Measurements from ENCODE around the gene INTS4.
"Not testable (repeated sequence)": the region's sequence is repeated elsewhere in the genome, so short reads cannot be mapped to it uniquely, and the experiment has no call there.

Gene INTS4, protein sequence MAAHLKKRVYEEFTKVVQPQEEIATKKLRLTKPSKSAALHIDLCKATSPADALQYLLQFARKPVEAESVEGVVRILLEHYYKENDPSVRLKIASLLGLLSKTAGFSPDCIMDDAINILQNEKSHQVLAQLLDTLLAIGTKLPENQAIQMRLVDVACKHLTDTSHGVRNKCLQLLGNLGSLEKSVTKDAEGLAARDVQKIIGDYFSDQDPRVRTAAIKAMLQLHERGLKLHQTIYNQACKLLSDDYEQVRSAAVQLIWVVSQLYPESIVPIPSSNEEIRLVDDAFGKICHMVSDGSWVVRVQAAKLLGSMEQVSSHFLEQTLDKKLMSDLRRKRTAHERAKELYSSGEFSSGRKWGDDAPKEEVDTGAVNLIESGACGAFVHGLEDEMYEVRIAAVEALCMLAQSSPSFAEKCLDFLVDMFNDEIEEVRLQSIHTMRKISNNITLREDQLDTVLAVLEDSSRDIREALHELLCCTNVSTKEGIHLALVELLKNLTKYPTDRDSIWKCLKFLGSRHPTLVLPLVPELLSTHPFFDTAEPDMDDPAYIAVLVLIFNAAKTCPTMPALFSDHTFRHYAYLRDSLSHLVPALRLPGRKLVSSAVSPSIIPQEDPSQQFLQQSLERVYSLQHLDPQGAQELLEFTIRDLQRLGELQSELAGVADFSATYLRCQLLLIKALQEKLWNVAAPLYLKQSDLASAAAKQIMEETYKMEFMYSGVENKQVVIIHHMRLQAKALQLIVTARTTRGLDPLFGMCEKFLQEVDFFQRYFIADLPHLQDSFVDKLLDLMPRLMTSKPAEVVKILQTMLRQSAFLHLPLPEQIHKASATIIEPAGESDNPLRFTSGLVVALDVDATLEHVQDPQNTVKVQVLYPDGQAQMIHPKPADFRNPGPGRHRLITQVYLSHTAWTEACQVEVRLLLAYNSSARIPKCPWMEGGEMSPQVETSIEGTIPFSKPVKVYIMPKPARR

GRCh38 chr11:77994434-77995362 lies at the start of gene INTS4:
INTS4 (minus strand) TSS chr11:77994668; CDS start chr11:77994643, 25 bp downstream.
- DNase-seq = peak; percentile 100

GRCh38 chr11:78041843-78042440 lies 47.5 kb upstream of the INTS4 start:
- no peak for DNase-seq

DNA sequence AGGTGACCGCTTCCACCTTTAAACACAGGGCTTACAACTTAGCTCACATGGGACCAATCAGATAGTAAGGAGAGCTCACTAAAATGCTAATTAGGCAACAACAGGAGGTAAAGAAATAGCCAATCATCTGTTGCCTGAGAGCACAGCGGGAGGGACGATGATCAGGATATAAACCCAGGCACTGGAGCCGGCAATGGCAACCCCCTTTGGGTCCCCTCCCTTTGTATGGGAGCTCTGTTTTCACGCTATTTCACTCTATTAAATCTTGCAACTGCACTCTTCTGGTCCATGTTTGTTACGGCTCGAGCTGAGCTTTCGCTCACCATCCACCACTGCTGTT lies 46.9 kb upstream of the INTS4 start:
- not testable (repeated sequence) for DNase-seq

DNA sequence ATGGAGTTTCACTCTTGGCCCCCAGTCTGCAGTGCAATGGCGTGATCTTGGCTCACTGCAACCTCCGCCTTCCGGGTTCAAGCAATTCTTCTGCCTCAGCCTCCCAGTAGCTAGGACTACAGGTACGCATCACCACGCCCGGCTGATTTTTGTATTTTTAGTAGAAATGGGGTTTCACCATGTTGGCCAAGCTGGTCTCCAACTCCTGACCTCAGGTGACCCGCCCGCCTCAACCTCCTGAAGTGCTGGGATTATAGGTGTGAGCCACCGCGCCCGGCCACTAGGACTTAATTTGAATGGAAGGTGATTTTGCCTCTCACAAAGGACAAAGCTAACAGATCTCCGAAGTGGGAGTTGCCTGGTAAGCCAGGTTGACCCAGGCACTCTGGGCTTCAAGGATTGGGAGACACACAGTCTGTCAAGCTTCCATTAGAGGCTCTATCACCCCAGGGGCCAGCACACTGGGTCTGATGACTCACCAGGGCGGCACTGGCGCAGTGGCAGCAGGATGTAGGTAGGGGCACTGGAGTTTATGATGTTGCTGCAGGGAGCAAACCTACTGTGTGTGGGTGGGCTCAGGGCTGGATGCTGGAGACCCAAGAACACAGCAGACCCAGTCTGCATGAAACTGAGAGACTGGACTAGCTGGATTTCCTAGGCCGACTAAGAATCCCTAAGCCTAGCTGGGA lies 46.4 kb upstream of the INTS4 start:
- peak; percentile 60 for DNase-seq

DNA sequence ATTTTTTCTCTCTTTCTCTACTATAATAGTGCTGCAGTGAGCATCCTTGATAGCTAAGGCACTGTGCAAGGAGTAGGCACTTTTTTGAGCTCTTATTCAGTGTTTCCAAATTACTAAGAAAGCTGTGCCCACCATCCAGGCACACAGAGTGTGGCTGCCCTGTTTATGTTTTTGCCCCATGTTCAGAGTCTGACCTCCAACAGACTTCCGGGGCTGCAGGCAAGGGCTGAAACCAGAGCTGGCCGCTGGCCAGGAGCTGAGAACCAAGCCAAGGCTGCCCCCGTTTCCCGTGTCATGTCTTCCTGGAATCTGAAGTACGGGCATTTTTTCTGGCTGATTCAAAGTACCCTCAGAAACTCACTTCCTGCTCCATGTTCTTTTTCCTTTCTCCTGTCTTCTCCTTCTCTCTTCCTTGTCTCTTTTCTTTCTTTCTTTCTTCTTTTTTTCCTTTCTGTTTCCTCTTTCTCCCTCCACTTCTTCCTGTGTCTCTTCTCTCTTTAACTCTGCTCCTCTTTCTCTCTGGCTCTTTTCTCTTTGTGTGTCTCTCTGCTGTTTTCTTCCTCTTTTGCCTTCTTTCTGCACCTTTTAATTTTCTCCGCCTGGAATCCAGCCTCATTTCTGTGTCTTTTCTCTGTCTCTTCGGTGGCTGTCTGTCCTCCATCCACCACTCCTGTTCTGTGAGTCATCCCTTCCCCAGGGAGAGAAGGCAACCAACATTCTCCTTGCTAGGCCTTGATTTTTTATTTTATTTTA lies 45.6 kb upstream of the INTS4 start:
- peak; percentile 95 for DNase-seq

DNA sequence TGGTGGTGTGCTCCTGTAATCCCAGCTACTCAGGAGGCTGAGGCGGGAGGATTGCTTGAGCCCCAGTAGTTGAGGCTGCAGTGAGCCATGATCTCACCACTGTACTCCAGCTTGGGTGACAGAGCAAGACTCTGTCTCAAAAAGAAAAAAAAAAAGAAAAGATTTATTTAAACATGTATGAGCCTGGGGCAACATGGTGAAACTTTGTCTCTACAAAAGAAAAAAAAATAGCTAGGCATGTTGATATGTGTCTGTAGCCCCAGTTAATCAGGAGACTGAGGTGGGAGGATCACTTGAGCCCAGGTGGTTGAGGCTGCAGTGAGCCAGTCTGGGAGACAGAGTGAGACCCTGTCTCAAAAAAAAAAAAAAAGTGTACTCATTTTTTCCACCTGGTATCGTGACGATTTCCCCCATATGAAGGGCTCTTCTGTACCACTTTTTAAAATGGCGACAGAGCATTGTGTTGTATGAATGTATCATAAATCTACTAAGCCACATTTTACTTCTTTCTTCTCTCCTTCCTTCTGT lies 45.0 kb upstream of the INTS4 start:
- DNase-seq = no peak

- peak; percentile 59 for DNase-seq
Observed at GRCh38 chr11:78038697-78039313, 44.3 kb upstream of the INTS4 start.

DNA sequence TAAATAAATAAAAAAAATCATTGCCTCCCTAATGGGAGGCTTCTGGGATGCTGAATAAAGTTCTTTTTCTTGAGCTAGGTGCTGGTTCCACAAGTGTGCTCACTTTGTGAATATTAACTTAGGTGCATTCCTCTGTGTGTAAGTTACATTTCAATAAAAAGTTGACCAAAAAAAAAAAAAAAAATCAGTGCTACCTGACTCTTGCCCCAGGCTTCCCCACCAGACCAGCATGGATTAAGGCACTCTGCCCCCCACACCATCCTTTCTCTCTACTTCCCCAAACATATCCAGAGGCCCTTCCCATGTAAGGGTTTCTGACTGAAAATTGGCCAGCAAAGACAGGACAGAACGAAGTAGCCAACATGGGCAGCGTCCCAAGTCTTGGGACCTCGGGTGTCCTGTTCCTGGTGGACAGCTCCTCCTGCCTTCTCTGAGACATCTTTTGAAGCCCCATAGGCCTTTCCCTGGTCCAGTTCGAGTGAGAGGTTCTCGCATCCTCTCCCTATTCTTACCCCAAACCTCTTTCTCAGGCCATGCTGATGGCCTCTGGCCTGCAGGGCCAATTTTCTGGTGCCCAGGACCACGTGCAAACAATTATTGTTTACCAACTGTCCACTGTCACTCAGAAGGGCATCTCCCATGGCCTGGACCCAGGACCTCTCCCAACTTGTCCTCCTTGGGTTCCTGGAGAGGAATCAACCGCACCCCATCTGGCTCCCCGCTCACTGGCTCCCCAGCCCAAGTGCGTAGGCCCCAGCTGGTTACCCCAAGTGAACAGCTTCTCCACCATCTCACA lies 43.6 kb upstream of the INTS4 start:
- no peak for DNase-seq

DNA sequence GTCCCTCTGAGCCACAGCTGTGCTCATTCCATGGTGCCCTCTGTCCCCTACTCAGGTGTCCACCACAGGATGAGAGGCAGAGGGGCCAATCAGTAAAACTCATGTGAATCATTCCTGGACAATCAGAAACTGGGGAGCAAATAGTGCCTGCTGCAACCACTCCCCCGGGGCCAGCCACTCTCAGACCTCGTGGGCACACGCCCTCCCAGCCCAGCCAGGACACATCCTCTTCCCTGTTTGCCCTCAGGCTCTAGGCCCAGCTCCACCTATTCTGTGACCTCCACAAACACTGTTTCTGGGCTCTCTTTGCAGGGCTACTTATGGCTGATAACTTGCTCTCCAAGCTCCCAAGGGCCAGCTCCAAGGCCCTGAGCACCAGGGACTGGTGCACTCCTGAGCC lies 42.6 kb upstream of the INTS4 start:
- DNase-seq = peak; percentile 37

DNA sequence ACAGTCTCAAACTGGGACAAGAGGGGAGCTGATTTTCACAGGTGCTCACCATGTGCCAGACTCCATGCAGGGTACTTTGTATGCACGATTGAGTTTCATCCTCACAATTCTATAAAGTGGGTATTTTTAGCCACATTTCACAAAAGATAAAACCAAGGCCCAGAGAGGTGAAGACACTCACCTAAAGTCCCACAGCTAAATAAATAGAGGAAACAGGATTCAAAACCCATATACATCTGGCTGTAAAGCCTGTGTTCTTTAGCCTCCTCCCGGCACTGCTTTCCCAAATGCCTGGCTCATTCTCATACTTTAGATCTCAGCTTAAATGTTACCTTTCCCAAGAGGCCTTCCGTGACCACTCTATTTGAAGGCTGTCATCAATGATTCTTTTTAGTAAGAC lies 41.8 kb upstream of the INTS4 start:
- no peak for DNase-seq

- no peak for DNase-seq
Observed at GRCh38 chr11:78034623-78035022, 40.2 kb upstream of the INTS4 start.

GRCh38 chr11:78033040-78033439 lies 38.6 kb upstream of the INTS4 start:
- DNase-seq = no peak

GRCh38 chr11:78032090-78032489 lies 37.6 kb upstream of the INTS4 start:
- DNase-seq = no peak

DNA sequence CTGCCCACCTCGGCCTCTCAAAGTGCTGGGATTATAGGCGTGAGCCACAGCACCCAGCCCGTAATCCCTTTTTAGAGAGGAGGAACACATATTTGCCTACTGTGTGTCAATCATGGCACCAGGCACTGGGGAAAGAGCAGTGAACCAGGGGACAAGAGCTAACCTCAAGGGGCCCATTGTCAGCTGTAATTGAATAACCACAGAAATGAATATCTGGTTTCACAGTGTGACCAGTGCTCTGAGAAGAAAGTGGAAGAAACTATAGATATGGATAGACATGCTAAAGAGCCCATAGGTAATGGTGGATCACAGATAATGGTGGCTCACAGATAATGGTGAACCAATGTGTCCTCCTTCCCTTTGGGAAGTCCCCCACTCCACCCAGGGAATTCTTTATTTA lies 37.2 kb upstream of the INTS4 start:
- DNase-seq = no peak

- peak; percentile 60 for DNase-seq
Observed at GRCh38 chr11:78030429-78031325, 36.2 kb upstream of the INTS4 start.

- peak; percentile 80 for DNase-seq
Observed at GRCh38 chr11:78028423-78028822, 34.0 kb upstream of the INTS4 start.

DNA sequence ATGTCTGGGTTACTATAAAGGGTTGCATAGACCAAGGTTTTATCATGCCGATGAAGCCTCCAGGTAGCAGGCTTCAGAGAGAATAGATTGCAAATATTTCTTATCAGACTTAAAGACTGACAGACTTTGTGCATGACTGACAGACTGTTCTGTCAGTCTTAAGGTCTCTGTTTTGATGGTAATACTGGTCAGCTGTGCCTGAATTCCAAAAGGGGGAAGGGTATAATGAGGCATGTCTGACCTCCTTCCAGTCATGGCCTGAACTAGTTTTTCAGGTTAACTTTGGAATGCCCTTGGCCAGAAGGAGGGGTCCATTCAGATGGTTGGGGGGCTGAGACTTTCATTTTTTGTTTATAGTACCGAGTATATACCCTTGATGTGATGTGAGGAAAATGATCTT lies 33.3 kb upstream of the INTS4 start:
- no peak for DNase-seq

- DNase-seq = no peak
Observed at GRCh38 chr11:78025378-78025777, 30.9 kb upstream of the INTS4 start.
